GM21576 (cell line): ENCODE measurements around the gene USP28.
A peak's percentile ranks its signal among the peaks of the same experiment; 100 is the strongest.
"Not testable (repeated sequence)": the region's sequence is repeated elsewhere in the genome, so short reads cannot be mapped to it uniquely, and the experiment has no call there.

ENCODE experiments used
- ATAC-seq: cut with Tn5 transposase; IDR thresholded peaks from one replicate; pipeline ENCODE4 v1.9.1; 2021; ENCODE audit warnings: mild to moderate bottlenecking, moderate library complexity; ENCODE audit not compliant: unreplicated experiment

The USP28 gene

GRCh38 chr11:113875234-113876073, at the start of gene USP28:
Gene USP28 (minus strand): TSS chr11:113875572. CDS start chr11:113875501, 71 bp downstream.
- ATAC-seq, result peak; percentile 81

GRCh38 chr11:113923572-113923971, 48.2 kb upstream of the USP28 start:
- no peak for ATAC-seq

GRCh38 chr11:113911491-113911890, 36.1 kb upstream of the USP28 start:
- not testable (repeated sequence) for ATAC-seq

GRCh38 chr11:113908098-113908497, 32.7 kb upstream of the USP28 start:
- ATAC-seq, result no peak

- ATAC-seq, result no peak
Measured at GRCh38 chr11:113907681-113908080, 32.3 kb upstream of the USP28 start.

- ATAC-seq, result no peak
Measured at GRCh38 chr11:113907152-113907551, 31.8 kb upstream of the USP28 start.

GRCh38 chr11:113906516-113906915, 31.1 kb upstream of the USP28 start:
- no peak for ATAC-seq

GRCh38 chr11:113906038-113906437, 30.7 kb upstream of the USP28 start:
- ATAC-seq, result no peak

- no peak for ATAC-seq
Measured at GRCh38 chr11:113904379-113905101, 29.2 kb upstream of the USP28 start, which contains the start of gene HTR3B. Gene HTR3B (plus strand): TSS chr11:113904796. CDS start chr11:113904934, 138 bp downstream.

GRCh38 chr11:113901141-113901540, 25.8 kb upstream of the USP28 start:
- ATAC-seq, result no peak

GRCh38 chr11:113896156-113896879, 20.9 kb upstream of the USP28 start:
- ATAC-seq, result no peak

GRCh38 chr11:113895367-113896155, 20.2 kb upstream of the USP28 start:
- no peak for ATAC-seq

GRCh38 chr11:113894421-113894996, 19.1 kb upstream of the USP28 start:
- peak; percentile 49 for ATAC-seq

GRCh38 chr11:113888848-113889247, 13.5 kb upstream of the USP28 start:
- ATAC-seq, result no peak

- no peak for ATAC-seq
Measured at GRCh38 chr11:113885897-113886296, 10.5 kb upstream of the USP28 start.

GRCh38 chr11:113884361-113884836, 9.0 kb upstream of the USP28 start:
- ATAC-seq, result no peak

GRCh38 chr11:113881856-113882255, 6.5 kb upstream of the USP28 start:
- ATAC-seq, result no peak

GRCh38 chr11:113880971-113881370, 5.6 kb upstream of the USP28 start:
- no peak for ATAC-seq

GRCh38 chr11:113879446-113879845, 4.1 kb upstream of the USP28 start:
- ATAC-seq, result not testable (repeated sequence)

GRCh38 chr11:113877670-113878055, 2.3 kb upstream of the USP28 start:
- ATAC-seq, result no peak
